ENCODE data around the gene NCOA1.
"Not testable (repeated sequence)": the region's sequence is repeated elsewhere in the genome, so short reads cannot be mapped to it uniquely, and the experiment has no call there.

Gene NCOA1

DNA sequence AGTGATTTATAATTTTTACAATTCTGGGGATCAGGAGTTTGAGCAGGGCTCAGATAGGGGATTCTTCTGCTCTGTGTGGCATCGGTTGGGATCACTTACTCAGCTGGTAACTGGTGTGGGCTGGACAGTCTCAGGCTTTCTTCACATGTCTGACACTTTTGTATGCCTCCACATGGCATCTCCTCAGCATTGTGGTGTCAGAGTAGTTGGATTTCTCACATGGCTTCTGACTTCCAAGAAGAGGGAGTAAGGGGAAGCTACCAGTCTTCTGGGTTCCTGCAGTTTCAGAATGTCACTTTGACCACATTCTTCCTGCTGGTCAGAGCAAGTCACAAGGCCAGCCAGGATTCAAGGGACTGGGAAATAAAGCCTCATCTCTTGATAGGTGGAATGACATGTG is 55.6 kb downstream of the NCOA1 start:
- DNase-seq (ENCODE audit: extremely low spot score) = no peak
- TF ChIP-seq, protein P1, sequence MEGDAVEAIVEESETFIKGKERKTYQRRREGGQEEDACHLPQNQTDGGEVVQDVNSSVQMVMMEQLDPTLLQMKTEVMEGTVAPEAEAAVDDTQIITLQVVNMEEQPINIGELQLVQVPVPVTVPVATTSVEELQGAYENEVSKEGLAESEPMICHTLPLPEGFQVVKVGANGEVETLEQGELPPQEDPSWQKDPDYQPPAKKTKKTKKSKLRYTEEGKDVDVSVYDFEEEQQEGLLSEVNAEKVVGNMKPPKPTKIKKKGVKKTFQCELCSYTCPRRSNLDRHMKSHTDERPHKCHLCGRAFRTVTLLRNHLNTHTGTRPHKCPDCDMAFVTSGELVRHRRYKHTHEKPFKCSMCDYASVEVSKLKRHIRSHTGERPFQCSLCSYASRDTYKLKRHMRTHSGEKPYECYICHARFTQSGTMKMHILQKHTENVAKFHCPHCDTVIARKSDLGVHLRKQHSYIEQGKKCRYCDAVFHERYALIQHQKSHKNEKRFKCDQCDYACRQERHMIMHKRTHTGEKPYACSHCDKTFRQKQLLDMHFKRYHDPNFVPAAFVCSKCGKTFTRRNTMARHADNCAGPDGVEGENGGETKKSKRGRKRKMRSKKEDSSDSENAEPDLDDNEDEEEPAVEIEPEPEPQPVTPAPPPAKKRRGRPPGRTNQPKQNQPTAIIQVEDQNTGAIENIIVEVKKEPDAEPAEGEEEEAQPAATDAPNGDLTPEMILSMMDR (IDR thresholded peaks at IDR 0.05; ENCODE audit: control extremely low read depth, extremely low read depth, low read depth, missing control alignments) = no peak
- POLR2A ChIA-PET = no interaction called here
- CTCF ChIA-PET = no interaction called here

DNA sequence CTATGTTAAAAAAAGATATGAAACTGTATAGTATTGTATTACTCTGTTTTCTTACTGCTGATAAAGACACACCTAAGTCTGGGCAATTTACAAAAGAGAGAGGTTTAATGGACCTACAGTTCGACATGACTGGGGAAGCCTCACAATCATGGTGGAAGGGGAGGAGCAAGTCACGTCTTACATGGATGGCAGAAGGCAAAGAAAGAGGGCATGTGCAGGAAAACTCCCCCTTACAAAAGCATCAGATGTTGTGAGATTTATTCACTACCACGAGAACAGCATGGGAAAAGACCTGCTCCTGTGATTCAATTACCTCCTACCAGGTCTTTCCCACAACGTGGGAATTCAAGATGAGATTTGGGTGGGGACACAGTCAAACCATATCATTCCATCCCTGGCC is 57.0 kb downstream of the NCOA1 start:
- CTCF ChIA-PET = no interaction called here
- POLR2A ChIA-PET = interaction anchor here (0.6 kb wide), 1 partner anchor 1210 kb away, joined by 4 read pairs; no protein-coding TSS in a partner anchor
- no peak for DNase-seq (ENCODE audit: extremely low spot score)
- TF ChIP-seq, protein P1 (IDR thresholded peaks at IDR 0.05; ENCODE audit: control extremely low read depth, extremely low read depth, low read depth, missing control alignments) = no peak

DNA sequence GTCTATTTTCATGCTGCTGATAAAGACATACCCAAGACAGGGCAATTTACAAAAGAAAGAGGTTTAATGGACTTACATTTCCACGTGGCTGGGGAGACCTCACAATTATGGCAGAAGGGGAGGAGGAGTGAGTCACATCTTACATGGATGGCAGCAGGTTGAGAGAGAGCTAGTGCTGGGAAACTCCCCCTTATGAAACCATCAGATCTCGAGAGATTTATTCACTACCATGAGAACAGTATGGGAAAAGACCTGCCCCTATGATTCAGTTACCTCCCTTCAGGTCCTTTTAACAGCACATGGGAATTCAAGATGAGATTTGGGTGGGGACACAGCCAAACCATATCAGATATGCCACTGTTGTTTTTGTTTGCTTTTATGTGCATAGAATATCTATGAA is 59.2 kb downstream of the NCOA1 start:
- CTCF ChIA-PET = interaction anchor here (0.7 to 0.9 kb wide), 3 partner anchors 16 to 41 kb away, joined by 3 read pairs; no protein-coding TSS in a partner anchor
- POLR2A ChIA-PET = not testable (repeated sequence)

DNA sequence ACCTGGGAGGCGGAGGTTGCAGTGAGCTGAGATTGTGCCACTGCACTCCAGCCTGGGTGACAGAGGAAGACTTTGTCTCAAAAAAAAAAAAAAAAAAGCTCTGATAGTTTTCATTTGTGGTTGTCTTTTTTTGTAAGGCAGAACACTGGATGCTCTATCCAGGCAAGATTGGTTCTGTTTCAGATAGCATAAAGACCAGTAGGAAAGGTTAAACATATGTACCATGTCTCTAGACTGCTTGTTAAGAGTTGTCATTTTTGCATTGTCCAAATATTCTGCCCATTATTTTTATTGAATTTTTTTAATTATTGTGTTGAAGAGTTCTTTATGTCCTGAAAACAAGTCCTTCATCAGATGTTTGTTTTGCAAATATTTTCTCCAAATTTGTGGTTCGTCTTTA is 60.0 kb downstream of the NCOA1 start:
- ChIA-PET POLR2A (no interaction called here), CTCF (interaction anchor here (0.7 to 0.9 kb wide), 2 partner anchors 15 to 40 kb away, joined by 3 read pairs; no protein-coding TSS in a partner anchor)
- no peak for DNase-seq (ENCODE audit: extremely low spot score)
- TF ChIP-seq, protein P1 (IDR thresholded peaks at IDR 0.05; ENCODE audit: control extremely low read depth, extremely low read depth, low read depth, missing control alignments) = no peak

More for the DNA sequence above, 59.2 kb downstream of the NCOA1 start:
- not testable (repeated sequence) for DNase-seq (ENCODE audit: extremely low spot score)

DNA sequence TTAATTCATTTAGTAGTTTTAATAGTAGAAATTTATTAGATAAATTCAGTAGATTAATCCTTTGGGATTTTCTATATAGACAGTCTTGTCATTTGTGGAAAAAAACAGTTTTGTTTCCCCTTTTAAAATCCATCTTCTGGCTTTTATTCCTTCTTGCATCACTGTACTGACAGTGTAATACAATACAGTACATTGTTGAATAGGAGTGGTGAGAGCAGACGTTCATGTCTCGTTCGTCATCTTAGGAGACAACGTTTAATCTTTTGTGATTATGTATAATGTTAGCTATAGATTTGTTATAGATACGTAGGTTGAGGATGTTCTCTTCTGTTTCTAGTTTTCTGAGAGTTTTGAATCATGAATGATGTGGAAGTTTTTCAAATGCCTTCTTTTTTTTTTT is 61.8 kb downstream of the NCOA1 start:
- no peak for DNase-seq (ENCODE audit: extremely low spot score)
- ChIA-PET POLR2A (no interaction called here), CTCF (interaction anchor here (1.6 kb wide), 1 partner anchor 142 kb away, joined by 3 read pairs; no protein-coding TSS in a partner anchor)
- TF ChIP-seq, protein P1 (IDR thresholded peaks at IDR 0.05; ENCODE audit: control extremely low read depth, extremely low read depth, low read depth, missing control alignments) = no peak

DNA sequence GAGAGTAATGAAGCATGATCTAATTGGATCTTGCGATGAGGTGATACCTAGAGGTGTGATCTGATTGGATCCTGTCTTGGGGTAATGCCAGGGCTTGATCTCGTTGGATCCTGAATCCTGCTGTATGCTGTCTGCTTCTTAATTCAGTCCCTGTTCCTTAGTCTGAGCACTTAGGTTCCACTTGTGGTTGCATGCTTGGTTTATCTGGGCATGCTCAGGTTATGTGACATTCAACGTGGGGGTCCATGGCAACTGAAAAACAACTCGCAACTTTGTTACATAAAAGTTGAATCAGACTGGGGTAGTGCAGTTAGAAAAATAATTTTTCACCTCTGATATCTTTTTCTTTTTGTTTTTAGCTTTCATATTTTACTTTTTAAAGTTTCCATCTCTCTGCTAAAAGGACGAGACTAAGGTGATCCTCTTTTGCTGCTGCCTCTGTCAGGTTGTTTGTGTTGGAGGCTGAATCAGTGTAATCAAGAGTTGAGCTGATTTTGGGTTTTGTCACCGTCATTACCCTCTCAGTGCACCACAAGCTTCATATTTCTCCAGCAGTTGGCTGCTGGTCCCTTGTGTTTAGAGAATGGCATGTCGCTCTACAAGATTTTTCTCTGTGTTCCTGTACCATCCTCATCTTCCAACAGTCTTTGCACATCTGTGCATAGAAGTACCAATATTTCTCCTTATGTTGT is 67.9 kb downstream of the NCOA1 start:
- ChIA-PET POLR2A (no interaction called here), CTCF (interaction anchor here (1.5 kb wide), 1 partner anchor 96 kb away, joined by 3 read pairs; no protein-coding TSS in a partner anchor)
- DNase-seq (ENCODE audit: extremely low spot score) = no peak
- TF ChIP-seq, protein P1 (IDR thresholded peaks at IDR 0.05; ENCODE audit: control extremely low read depth, extremely low read depth, low read depth, missing control alignments) = no peak

DNA sequence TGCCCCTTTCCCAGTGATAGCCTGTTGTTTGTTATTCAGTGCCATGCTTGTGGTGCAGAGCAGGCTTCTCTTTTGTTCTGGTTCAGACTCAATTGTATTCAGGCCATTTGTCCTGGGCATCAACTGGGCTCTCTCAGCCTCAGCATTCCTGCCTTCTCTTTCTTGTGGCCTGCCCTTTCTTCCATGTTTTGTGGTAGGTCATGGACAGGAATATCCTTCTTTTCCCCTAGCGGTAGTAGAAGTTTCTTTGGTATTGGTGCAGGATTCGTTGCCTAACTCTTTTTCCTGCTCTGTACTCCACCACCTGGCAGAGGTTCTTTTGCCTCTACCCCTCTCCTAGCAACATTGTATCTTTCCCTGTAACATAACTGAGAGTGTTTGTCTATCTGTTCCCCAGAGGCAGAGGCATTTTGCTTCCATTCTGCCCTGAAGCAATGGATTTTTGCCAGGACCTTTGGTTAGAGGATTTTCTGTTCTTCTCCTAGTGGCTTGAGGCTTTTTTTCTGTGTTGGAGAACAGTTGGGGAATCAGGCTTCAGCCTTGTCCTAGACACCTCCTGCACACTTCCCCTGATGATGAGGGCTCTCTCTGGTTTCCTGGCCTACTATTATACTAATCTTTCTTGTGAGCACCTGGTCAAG is 68.5 kb downstream of the NCOA1 start:
- TF ChIP-seq, protein P1 (IDR thresholded peaks at IDR 0.05; ENCODE audit: control extremely low read depth, extremely low read depth, low read depth, missing control alignments) = no peak
- CTCF ChIA-PET = interaction anchor here (1.5 kb wide), 1 partner anchor 97 kb away, joined by 3 read pairs; no protein-coding TSS in a partner anchor
- no peak for DNase-seq (ENCODE audit: extremely low spot score)
- POLR2A ChIA-PET = no interaction called here

Measured in GM10248 (cell line).